ENCODE measurements around the gene NOMO2. TPM values are rescaled to one million over a fixed set of nuclear protein-coding genes. Genes with fewer than 3 reads are reported as not detected.
"Not testable (repeated sequence)": the region's sequence is repeated elsewhere in the genome, so short reads cannot be mapped to it uniquely, and the experiment has no call there.

The NOMO2 gene, protein sequence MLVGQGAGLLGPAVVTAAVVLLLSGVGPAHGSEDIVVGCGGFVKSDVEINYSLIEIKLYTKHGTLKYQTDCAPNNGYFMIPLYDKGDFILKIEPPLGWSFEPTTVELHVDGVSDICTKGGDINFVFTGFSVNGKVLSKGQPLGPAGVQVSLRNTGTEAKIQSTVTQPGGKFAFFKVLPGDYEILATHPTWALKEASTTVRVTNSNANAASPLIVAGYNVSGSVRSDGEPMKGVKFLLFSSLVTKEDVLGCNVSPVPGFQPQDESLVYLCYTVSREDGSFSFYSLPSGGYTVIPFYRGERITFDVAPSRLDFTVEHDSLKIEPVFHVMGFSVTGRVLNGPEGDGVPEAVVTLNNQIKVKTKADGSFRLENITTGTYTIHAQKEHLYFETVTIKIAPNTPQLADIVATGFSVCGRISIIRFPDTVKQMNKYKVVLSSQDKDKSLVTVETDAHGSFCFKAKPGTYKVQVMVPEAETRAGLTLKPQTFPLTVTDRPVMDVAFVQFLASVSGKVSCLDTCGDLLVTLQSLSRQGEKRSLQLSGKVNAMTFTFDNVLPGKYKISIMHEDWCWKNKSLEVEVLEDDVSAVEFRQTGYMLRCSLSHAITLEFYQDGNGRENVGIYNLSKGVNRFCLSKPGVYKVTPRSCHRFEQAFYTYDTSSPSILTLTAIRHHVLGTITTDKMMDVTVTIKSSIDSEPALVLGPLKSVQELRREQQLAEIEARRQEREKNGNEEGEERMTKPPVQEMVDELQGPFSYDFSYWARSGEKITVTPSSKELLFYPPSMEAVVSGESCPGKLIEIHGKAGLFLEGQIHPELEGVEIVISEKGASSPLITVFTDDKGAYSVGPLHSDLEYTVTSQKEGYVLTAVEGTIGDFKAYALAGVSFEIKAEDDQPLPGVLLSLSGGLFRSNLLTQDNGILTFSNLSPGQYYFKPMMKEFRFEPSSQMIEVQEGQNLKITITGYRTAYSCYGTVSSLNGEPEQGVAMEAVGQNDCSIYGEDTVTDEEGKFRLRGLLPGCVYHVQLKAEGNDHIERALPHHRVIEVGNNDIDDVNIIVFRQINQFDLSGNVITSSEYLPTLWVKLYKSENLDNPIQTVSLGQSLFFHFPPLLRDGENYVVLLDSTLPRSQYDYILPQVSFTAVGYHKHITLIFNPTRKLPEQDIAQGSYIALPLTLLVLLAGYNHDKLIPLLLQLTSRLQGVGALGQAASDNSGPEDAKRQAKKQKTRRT
- polyA plus RNA-seq (ENCODE audit: insufficient read length in 4 of 4): 100 to 1,000 TPM in 1 of 4 donors, 10 to 100 TPM in 3; 81.0 to 108 (median 91.5) TPM

DNA sequence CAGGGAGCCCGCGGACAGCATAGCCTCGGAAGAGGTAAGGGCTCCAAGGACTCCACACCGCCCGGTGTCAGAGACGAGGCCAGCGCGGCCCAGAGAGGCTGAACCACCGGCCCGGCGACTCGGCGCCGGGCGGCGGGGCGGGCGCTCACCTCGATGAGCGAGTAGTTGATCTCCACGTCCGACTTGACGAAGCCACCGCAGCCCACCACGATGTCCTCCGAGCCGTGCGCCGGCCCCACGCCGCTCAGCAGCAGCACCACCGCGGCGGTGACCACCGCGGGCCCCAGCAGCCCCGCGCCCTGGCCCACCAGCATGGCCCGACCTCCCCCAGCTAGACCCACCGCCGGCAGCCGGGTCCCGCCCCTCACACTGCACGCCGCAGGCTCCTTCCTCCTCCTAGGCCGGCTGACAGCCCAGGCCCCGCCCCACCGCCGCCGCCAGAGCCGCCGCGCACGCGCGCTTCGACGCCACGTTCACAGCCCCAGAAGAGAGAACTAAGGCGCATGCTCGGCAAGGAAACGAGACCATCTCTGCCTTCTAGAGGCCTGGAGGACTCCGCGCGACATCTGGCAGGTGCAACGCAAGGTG lies at the start of gene NOMO2:
Gene NOMO2 (minus strand): TSS at position 371 of the 588 bp plus-strand sequence. CDS start 57 bp downstream, at position 314.
- not testable (repeated sequence) for DNase-seq (ENCODE audit: low read depth in 4 of 4, low spot score in 2 of 4)

DNA sequence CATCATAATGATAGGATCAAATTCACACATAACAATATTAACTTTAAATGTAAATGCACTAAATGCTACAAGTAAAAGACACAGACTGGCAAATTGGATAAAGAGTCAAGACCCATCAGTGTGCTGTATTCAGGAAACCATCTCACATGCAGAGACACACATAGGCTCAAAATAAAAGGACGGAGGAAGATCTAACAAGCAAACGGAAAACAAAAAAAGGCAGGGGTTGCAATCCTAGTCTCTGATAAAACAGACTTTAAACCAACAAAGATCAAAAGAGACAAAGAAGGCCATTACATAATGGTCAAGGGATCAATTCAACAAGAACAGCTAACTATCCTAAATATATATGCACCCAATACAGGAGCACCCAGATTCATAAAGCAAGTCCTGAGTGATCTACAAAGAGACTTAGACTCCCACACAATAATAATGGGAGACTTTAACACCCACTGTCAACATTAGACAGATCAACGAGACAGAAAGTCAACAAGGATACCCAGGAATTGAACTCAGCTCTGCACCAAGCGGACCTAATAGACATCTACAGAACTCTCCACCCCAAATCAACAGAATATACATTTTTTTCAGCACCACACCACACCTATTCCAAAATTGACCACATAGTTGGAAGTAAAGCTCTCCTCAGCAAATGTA lies 48.4 kb upstream of the NOMO2 start:
- DNase-seq (ENCODE audit: low read depth in 4 of 4, low spot score in 2 of 4): not testable (repeated sequence)

DNA sequence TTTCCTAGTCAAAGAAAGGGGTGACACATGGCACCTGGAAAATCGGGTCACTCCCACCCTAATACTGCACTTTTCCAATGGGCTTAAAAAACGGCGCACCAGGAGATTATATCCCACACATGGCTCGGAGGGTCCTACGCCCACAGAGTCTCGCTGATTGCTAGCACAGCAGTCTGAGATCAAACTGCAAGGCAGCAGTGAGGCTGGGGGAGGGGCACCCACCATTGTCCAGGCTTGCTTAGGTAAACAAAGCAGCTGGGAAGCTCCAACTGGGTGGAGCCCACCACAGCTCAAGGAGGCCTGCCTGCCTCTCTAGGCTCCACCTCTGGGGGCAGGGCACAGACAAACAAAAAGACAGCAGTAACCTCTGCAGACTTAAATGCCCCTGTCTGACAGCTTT lies 46.4 kb upstream of the NOMO2 start:
- DNase-seq (ENCODE audit: low read depth in 4 of 4, low spot score in 2 of 4): not testable (repeated sequence)

DNA sequence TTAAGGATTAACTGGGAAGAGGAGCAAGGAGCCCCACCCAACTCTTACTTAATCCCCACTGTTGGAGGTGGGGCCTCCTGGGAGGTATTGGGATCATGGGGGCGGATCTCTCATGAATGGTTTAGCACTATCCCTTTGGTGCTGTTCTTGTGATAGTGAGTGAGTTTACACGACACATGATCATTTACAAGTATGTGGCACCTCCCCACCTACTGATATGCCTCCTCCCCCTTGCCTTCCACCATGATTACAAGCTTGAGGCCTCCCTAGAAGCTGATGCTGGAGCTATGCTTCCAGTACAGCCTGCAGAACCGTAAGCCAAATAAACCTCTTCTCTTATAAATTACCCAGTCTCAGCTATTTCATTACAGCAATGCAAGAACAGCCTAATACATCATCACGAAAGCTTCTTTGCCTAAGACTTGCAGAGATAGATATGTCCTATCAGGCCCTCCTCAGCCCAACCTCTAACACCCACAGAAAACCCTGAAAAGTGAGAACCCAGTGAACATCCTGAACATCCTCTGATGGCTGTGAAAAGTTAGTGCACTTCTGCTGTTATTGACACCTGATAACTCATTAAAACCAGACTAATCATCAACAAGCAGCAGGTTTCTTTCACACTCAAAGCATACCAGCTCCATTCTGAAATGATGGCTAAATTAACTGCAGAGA lies 41.8 kb upstream of the NOMO2 start:
- DNase-seq (ENCODE audit: low read depth in 4 of 4, low spot score in 2 of 4): not testable (repeated sequence)

DNA sequence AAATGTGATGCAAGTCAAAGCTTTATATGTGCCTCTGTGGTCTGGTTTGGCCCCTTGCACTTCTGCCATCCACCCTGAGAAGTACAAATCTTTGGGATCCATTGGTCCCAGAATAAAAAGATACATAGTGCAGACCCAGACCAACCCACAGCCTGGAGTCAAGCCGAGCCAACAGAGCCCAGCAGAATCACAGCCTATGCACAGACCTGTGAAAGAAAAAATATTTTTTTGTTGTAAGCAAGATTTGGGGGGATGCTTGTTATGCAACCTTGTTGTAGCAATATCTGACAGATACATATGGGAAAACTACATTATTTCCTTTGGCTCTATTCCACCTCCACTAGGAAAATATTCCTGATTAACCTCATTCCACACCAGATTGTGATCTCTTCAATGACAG lies 36.7 kb upstream of the NOMO2 start:
- DNase-seq (ENCODE audit: low read depth in 4 of 4, low spot score in 2 of 4): not testable (repeated sequence)

DNA sequence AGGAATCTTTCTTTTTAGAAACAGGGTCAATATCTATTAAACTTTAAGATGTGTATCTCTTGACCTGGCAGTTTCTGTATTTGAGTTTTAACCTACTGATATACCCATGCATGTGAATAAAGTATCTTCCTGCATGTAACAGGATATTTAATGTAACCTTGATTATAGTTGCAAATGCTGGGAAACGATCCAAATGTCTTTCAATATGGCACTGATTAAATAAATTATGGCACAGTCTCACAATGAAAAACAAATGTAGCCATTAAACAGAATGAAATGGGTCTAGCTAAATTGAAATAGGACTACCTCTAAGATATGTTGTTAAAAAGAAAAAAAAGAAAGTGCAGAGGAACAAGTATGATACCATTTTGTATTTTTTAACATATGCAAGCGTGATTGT lies 35.8 kb upstream of the NOMO2 start:
- DNase-seq (ENCODE audit: low read depth in 4 of 4, low spot score in 2 of 4): not testable (repeated sequence)

DNA sequence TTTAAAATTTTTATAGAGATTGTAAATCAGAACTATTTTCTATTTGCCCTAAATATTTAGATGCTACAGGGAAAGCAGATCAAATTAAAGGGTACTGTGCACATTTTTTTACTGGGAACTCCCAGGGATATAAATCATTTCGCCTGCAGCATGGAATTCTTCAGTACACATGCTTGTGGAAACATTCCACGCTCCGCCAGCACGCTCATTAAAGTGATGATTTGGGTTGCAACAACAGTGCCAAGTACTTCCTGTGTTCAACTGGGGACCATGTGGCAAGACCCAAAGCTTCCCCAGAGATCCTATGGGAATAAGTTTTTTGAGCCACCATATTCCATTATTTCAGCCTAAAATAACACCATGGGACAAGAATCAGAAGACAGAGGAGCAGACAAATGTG lies 35.4 kb upstream of the NOMO2 start:
- peak in 1 of 4 donors; percentile 25 for DNase-seq (ENCODE audit: low read depth in 4 of 4, low spot score in 2 of 4)

DNA sequence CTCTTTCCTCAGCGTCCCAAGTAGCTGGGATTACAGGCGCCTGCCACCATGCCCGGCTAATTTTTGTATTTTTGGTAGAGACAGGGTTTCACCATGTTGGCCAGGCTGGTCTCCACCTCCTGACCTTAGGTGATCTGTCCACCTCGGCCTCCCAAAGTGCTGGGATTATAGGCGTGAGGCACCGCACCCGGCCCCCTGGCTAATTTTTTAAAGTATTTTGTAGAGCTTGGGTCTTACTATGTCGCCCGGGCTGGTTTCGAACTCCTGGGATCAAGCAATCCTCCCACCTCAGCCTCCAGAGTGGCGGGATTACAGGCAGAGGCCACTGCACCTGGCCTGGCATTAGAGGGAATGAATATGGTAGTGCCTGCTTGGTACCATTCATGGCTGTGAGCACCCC lies 33.9 kb upstream of the NOMO2 start:
- DNase-seq (ENCODE audit: low read depth in 4 of 4, low spot score in 2 of 4): not testable (repeated sequence)

DNA sequence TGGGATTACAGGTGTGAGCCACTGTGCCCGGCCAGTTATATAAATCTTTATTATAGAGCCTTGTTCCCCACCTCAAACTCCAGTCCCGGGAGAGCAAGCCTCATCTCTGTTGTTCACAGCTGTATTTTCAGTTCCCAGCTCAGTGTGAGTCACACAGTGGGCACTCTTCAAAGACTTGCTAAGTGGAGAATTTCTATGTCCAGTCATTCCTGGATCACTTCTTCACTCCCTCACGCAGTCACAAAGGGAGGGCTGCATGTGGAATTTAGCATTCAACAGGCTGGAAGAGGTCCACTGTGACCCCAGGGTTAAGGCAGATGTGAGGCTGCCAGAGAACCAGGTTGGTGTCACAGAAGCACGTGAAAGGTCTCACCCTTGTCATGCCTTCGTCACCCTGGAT lies 33.0 kb upstream of the NOMO2 start:
- DNase-seq (ENCODE audit: low read depth in 4 of 4, low spot score in 2 of 4): not testable (repeated sequence)

DNA sequence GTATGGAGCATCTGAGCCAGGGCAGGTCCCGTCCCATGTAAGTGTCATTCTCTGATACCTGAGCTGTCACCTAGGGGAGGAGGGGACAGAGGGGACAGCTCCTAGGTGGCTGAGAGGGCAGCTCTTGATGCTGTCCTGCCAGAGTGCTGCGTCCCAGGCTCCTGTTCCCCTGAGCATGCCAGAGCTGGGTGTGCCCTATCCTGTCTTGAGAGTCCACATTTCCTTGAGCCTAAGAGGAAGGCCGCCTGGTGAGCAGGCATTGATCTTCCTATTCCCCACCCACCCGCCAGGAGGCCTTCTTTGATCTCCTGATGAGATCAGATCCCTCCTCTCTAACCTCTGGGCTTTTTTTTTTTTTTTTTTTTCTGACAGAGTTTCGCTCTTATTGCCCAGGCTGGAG lies 32.0 kb upstream of the NOMO2 start:
- DNase-seq (ENCODE audit: low read depth in 4 of 4, low spot score in 2 of 4): not testable (repeated sequence)

DNA sequence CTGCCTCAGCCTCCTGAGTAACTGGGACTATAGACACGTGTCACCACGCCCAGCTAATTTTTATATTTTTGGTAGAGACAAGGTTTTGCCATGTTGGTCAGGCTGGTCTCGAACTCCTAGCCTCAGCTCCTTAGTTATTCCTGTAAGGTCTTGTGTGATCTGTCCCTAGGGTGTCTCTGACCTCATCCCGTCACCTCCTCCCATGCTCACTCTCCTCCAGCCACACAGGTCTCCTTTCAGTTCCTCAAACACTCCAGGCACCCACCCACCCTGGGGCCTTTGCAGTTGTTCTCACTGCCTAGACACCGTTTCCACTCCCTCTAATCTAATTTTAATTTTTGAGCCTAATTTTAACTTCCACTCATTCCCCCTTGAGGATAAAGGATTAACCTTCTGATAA lies 31.1 kb upstream of the NOMO2 start:
- not testable (repeated sequence) for DNase-seq (ENCODE audit: low read depth in 4 of 4, low spot score in 2 of 4)

DNA sequence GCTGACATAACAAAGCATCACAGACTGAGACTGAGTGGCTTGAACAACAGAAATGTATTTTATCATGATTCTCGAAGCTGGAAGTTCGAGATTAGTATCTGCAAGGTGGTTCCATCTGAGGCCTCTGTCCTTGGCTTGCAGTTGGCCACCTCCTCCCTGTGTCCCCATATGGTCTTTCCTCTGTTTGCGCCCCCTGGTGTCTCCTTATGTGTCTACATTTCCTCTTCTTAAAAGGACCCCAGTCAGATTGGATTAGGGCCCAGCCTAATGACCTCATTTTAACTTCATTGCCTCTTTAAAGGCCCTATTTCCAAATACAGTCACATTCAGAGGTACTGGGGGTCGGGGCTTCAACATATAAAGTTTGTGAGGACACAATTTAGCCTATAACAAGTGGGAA lies 30.0 kb upstream of the NOMO2 start:
- peak in 1 of 4 donors; percentile 6 for DNase-seq (ENCODE audit: low read depth in 4 of 4, low spot score in 2 of 4)

DNA sequence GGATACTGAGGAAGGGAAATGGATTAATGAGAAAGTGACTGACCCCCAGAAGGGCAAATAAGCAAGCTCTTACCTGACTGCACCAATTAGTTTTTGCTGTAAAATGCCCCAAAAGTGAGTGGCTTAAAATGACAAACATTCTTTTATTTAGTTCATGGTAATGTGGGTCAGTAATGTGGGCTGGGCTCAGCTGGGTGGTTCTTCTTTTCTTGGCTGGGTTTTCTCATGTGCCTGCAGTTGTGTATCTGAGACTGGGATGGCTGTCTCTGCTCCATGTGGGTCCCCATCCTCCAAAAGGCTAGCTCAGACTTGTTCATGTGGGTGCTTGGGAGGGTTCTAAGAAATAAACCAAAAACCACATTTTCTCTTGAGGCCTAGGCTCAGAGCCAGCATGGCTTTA lies 29.5 kb upstream of the NOMO2 start:
- not testable (repeated sequence) for DNase-seq (ENCODE audit: low read depth in 4 of 4, low spot score in 2 of 4)

DNA sequence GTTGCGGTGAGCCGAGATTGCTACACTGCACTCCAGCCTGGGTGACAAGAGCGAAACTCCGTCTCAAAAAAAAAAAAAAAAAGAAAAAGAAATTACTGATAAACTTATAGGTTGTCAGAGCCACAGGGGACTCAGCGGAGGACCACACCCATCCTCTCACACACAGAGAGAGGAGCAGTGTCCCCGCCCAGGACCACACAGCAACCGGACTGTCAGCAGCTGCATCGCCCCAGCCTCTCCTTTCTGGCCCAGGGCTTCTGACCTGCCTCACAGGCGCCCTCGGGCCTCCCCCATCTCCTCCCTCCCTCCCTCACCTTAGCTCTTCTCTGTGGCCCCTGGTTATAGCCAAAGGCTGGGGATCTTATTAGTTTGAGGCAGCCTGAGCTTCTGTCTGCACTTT lies 27.9 kb upstream of the NOMO2 start:
- not testable (repeated sequence) for DNase-seq (ENCODE audit: low read depth in 4 of 4, low spot score in 2 of 4)

DNA sequence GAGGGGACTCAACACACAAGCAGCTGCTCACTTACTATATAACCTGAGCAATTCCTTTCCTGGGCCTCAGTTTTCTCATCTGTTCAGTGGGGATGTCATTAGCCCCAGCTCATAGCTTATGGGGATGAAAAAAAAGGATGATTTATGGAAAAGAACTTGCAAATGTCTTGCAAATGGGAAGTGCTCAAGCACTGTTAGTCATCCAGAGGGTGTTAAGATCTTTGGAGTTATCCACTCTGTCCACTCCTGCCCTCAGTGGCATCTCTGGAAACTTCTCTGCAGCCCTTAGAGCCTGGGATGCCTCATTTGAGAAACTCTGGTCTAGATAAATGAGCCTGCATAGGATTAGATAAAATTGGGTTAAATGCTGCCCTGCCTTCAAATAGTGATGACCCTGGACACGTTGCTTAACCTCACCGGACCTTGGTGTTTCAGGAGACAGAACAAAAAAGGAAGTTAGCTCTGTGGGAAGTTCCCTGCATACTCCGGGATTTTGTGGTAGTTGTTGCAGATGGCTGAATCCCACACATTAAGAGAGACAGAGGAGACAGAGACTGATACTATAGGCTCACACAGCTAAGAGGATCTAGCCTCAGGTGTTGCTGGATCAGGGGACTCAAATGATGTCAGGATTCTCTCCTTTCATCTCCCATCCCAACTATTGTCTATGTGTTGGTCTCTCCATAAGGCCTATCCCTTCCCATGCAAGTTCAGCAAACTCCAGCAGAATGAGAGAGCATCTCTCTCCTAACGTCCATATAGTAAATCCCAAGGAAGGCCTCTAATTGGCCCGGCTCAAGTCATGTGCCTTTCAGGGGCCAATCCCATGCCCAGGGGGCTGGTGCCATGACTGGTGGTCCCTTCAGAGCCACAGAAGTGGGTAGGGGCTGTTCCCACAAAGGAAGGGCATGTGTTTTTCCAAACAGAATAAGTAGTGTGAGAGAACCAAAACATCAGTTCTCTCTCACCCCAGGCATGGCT lies 25.0 kb upstream of the NOMO2 start:
- not testable (repeated sequence) for DNase-seq (ENCODE audit: low read depth in 4 of 4, low spot score in 2 of 4)

DNA sequence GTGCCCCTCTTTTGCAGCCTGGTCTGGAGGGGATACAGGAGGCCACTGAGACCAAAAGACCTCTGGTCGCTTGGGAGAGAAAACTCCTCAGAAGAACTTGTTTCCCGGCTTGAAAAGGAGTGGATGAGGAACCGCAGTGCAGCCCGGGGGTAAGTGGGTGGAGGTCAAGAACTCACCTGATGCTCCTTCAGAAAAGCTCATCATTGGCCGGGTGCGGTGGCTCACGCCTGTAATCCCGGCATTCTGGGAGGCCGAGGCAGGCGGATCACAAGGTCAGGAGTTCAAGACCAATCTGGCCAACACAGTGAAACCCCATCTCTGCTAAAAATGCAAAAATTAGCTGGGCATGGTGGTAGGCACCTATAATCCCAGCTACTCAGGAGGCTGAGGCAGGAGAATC lies 23.9 kb upstream of the NOMO2 start:
- not testable (repeated sequence) for DNase-seq (ENCODE audit: low read depth in 4 of 4, low spot score in 2 of 4)

DNA sequence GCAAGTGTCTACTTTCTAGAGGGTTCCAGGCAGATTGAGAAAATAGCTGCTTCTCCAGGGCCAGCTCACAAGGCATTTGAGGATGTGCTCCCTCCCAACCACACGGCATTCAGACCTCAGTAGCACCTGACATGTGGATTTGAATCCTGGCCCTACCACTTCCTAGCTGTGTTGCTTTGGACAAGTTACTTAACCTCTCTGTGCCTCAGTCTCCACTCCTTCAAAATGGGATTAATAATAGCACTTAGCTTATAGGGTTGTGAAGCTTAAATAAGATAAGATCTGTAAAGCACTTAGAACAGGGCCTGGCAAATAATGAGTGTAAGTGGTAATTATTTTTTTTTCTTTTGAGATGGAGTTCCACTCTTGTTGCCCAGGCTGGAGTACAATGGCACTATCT lies 21.0 kb upstream of the NOMO2 start:
- no peak for DNase-seq (ENCODE audit: low read depth in 4 of 4, low spot score in 2 of 4)

DNA sequence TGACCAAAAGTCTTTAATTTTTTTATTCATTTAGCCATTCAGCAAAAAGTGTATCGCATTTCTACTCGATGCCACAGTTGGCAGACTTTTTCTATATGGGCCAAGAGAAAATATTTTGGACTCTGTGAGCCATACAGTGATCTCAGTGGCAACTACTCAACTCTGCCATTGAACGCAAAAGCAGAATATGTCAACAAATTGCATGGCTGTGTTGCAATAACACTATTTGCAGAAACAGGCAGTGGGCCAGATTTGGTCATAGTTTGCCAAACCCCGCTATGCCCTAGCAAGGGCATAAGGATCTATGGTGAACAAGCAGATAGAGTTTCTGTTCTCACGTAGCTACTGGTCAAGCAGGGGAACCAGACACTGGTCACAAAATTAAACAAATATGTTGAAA lies 18.5 kb upstream of the NOMO2 start:
- not testable (repeated sequence) for DNase-seq (ENCODE audit: low read depth in 4 of 4, low spot score in 2 of 4)

Data from left renal cortex interstitium (tissue), 4 donors.